ENCODE data around the gene GALNT10. TPM values are rescaled to one million over a fixed set of nuclear protein-coding genes. Genes with fewer than 3 reads are reported as not detected.
A peak's percentile ranks its signal among the peaks of the same experiment; 100 is the strongest.

Gene GALNT10
- polyA plus RNA-seq, 1 of the 3 experiments (the other 2 are of a cell fraction): 56.3 TPM

GRCh38 chr5:154419236-154419635 is 228.7 kb downstream of the GALNT10 start (continued):
- TF ChIP-seq FOXJ3 (CRISPR knock-in tag; IDR thresholded peaks at IDR 0.05): no peak
- no peak for TF ChIP-seq SIN3A (IDR thresholded peaks at IDR 0.05; ENCODE audit: borderline replicate concordance, low read depth, low read length)

GRCh38 chr5:154421868-154422267 is 231.3 kb downstream of the GALNT10 start:
- H3K4me2 ChIP-seq: no peak overlapping the region
- H4K20me1 ChIP-seq (ENCODE audit: insufficient read depth): no peaks in the 10 kb centered on the region
- POLR2A ChIA-PET: interaction anchor here (0.8 kb wide), 1 partner anchor 189 kb away, joined by 3 read pairs; no protein-coding TSS in a partner anchor
- H3K36me3 ChIP-seq (replicated peaks in 1 of 2; ENCODE audit: control insufficient read depth in 1 of 2, insufficient read depth in 2 of 2, low read length in 1 of 2): peaks cover 8 to 36% of the 10 kb centered on the region in 2 experiments
- H3K27ac ChIP-seq (ENCODE audit: low read depth in 2 of 2, low read length in 1 of 2): no peak overlapping the region
- H3K9me3 ChIP-seq: no peaks in the 10 kb centered on the region; the same call in 1 of the 2 replicates
- H3K9ac ChIP-seq: no peak overlapping the region
- CTCF ChIA-PET: interaction anchor here (0.5 to 3.1 kb wide), 30 partner anchors 9 to 481 kb away, joined by 3 to 23 read pairs (median 4); partner anchors contain the start of gene SAP30L
- H2AFZ ChIP-seq (ENCODE audit: low read depth): no peak overlapping the region
- H3K4me1 ChIP-seq (ENCODE audit: control insufficient read depth in 1 of 2, insufficient read depth in 2 of 2, low read depth in 1 of 2, low read length in 1 of 2): peaks cover 0 to 8% of the 10 kb centered on the region in 2 experiments; a peak in 2 of 4 replicates
- H3F3A ChIP-seq (replicated peaks; ENCODE audit: insufficient read depth): peaks cover 9% of the 10 kb centered on the region
- H3K79me2 ChIP-seq (ENCODE audit: insufficient read depth): no peaks in the 10 kb centered on the region
- no peaks in the 10 kb centered on the region for H3K9me2 ChIP-seq
- H3K4me3 ChIP-seq (ENCODE audit: low read depth in 2 of 2, low read length in 1 of 2): no peak overlapping the region
- TF ChIP-seq ELF1 (IDR thresholded peaks at IDR 0.05) (no peak), SMC3 (IDR thresholded peaks at IDR 0.05; ENCODE audit: low read depth, low read length) (peak; percentile 50; the same call in 1 of the 2 replicates), PBX3 (IDR thresholded peaks at IDR 0.05) (no peak), RAD21 (IDR thresholded peaks at IDR 0.05; ENCODE audit: low read length) (peak; percentile 75), CTCF (IDR thresholded peaks at IDR 0.05) (peak; percentile 51)
- WGBS (ENCODE audit: low lambda C conversion rate): 100% methylated on average over 1 of the region's 1 CpG
- no peaks in the 10 kb centered on the region for H3K27me3 ChIP-seq (ENCODE audit: insufficient read depth)
- peak; percentile 58 for DNase-seq

- no peak for TF ChIP-seq TEAD4 (IDR thresholded peaks at IDR 0.05; ENCODE audit: borderline replicate concordance, insufficient read depth)
- no peak for TF ChIP-seq USF1 (IDR thresholded peaks at IDR 0.05; ENCODE audit: borderline replicate concordance, low read depth)
- no peak for TF ChIP-seq POLR2AphosphoS5 (IDR thresholded peaks at IDR 0.05; ENCODE audit: low read depth, low read length)
- no peak for TF ChIP-seq RXRA (IDR thresholded peaks at IDR 0.05; ENCODE audit: borderline replicate concordance, low read depth)
- no peak for TF ChIP-seq RAD21 (IDR thresholded peaks at IDR 0.05; ENCODE audit: low read length)
- no peak for TF ChIP-seq REST (IDR thresholded peaks at IDR 0.05; ENCODE audit: low read depth, low read length)
- no peak for TF ChIP-seq ELF1 (IDR thresholded peaks at IDR 0.05)
- no peak for TF ChIP-seq TAF1 (IDR thresholded peaks at IDR 0.05; ENCODE audit: borderline replicate concordance, low read depth, low read length)
- TF ChIP-seq MAX (IDR thresholded peaks at IDR 0.05; ENCODE audit: low read depth): no peak
- TF ChIP-seq NRF1 (IDR thresholded peaks at IDR 0.05; ENCODE audit: low read depth, low read length): no peak
- no peak for TF ChIP-seq SMC3 (IDR thresholded peaks at IDR 0.05; ENCODE audit: low read depth, low read length)
- TF ChIP-seq MXI1 (IDR thresholded peaks at IDR 0.05; ENCODE audit: low read depth, low read length): no peak
- peaks cover 0 to 8% of the 10 kb centered on the region in 2 experiments; a peak in 2 of 4 replicates for H3K4me1 ChIP-seq (ENCODE audit: control insufficient read depth in 1 of 2, insufficient read depth in 2 of 2, low read depth in 1 of 2, low read length in 1 of 2)
- no peaks in the 10 kb centered on the region; the same call in 1 of the 2 replicates for H3K9me3 ChIP-seq
- POLR2A ChIA-PET: no interaction called here
- no peaks in the 10 kb centered on the region for H4K20me1 ChIP-seq (ENCODE audit: insufficient read depth)
- DNase-seq: no peak
- no peak overlapping the region for H3K9ac ChIP-seq
- no peaks in the 10 kb centered on the region for H3K79me2 ChIP-seq (ENCODE audit: insufficient read depth)
- H3K9me2 ChIP-seq: no peaks in the 10 kb centered on the region
- no peak overlapping the region for H2AFZ ChIP-seq (ENCODE audit: low read depth)
- 92% methylated on average over 2 of the region's 2 CpGs for WGBS (ENCODE audit: low lambda C conversion rate)
- H3F3A ChIP-seq (replicated peaks; ENCODE audit: insufficient read depth): peaks cover 9% of the 10 kb centered on the region
- no peak overlapping the region for H3K27ac ChIP-seq (ENCODE audit: low read depth in 2 of 2, low read length in 1 of 2)
- CTCF ChIA-PET: interaction anchor here (0.6 to 3.1 kb wide), 27 partner anchors 9 to 480 kb away, joined by 3 to 23 read pairs (median 5); partner anchors contain the start of gene SAP30L
- H3K36me3 ChIP-seq (replicated peaks in 1 of 2; ENCODE audit: control insufficient read depth in 1 of 2, insufficient read depth in 2 of 2, low read length in 1 of 2): peaks cover 8 to 31% of the 10 kb centered on the region in 2 experiments
- no peak overlapping the region for H3K4me3 ChIP-seq (ENCODE audit: low read depth in 2 of 2, low read length in 1 of 2)
- no peaks in the 10 kb centered on the region for H3K27me3 ChIP-seq (ENCODE audit: insufficient read depth)
- no peak overlapping the region for H3K4me2 ChIP-seq
Measured at GRCh38 chr5:154422298-154422697, 231.8 kb downstream of the GALNT10 start.
